ENCODE measurements around the gene OPN4.

Gene OPN4

DNA sequence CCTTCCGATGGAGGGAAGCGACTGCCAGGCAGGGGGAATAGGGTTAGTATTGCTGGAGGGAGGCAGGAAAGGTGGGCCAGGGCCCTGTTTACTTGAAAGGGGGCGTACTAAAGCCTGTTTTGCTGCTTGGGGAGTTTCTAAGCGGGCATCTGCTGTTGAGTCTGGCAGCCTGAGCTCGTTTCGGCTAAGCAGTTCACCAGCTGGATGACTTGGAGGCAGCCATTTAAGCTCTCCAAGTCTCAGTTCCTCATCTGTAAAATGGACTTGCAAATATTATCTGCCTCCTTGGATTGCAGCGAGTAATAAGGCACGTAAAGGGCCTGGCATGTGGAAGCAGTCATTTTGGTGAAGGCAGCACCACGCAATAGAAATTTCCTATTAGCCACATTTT lies 58.0 kb downstream of the OPN4 start:
- H3K4me3 ChIP-seq (replicated peaks; ENCODE audit: insufficient read depth, low read length) = no peak overlapping the region
- no peak for DNase-seq (ENCODE audit: low read depth in 1 of 2, low spot score in 1 of 2)
- no peaks in the 10 kb centered on the region for H3K27me3 ChIP-seq (ENCODE audit: insufficient read depth, poor library complexity, severe bottlenecking)
- no peak overlapping the region for H3K27ac ChIP-seq (replicated peaks)
- no peak for TF ChIP-seq GABPA (IDR thresholded peaks at IDR 0.05; ENCODE audit: low read depth)
- no peak for TF ChIP-seq REST (IDR thresholded peaks at IDR 0.05; ENCODE audit: insufficient replicate concordance, low read depth)
- no peak for TF ChIP-seq SPI1 (IDR thresholded peaks at IDR 0.05; ENCODE audit: borderline replicate concordance, low read depth)
- TF ChIP-seq, protein P1, sequence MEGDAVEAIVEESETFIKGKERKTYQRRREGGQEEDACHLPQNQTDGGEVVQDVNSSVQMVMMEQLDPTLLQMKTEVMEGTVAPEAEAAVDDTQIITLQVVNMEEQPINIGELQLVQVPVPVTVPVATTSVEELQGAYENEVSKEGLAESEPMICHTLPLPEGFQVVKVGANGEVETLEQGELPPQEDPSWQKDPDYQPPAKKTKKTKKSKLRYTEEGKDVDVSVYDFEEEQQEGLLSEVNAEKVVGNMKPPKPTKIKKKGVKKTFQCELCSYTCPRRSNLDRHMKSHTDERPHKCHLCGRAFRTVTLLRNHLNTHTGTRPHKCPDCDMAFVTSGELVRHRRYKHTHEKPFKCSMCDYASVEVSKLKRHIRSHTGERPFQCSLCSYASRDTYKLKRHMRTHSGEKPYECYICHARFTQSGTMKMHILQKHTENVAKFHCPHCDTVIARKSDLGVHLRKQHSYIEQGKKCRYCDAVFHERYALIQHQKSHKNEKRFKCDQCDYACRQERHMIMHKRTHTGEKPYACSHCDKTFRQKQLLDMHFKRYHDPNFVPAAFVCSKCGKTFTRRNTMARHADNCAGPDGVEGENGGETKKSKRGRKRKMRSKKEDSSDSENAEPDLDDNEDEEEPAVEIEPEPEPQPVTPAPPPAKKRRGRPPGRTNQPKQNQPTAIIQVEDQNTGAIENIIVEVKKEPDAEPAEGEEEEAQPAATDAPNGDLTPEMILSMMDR (IDR thresholded peaks at IDR 0.05; ENCODE audit: insufficient read depth, low read length) = no peak
- no peak for TF ChIP-seq POLR2AphosphoS5 (IDR thresholded peaks at IDR 0.05; ENCODE audit: low read depth)

DNA sequence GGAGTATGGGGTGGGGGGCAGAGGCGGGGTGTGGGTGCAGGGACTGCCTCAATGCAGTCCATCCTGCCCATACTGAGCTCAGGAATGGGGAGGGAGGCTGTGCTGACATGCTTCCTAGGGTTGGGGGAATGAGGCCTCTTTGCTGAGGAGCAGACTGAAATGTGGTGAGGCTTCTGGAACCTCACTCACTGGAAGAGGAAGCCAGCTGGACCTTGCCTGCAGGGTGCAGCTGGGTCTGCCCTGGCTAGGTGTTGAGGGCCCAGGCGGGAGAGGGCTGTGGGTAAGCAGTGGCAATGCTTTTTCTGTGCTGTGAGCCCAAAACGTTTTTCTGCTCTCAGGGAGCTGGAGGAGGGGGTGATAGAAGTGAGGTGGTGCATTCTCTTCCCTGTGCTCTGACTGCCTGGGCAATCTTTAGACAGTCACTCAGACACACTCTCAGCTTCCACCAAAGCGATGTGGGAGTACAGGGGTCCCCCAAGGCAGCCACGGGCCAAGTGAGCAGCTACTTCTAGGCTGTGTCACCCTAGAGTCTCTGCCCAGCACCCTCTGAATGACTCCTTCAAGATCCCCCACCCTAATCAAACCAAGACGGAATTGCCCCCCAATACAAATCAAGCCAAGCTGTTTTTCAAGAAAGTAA lies 60.9 kb downstream of the OPN4 start:
- Histone ChIP-seq H3K27me3 (ENCODE audit: insufficient read depth, poor library complexity, severe bottlenecking) (no peaks in the 10 kb centered on the region), H3K4me3 (replicated peaks; ENCODE audit: insufficient read depth, low read length) (no peak overlapping the region), H3K27ac (replicated peaks) (no peak overlapping the region)
- no peak for TF ChIP-seq POLR2AphosphoS5 (IDR thresholded peaks at IDR 0.05; ENCODE audit: low read depth)
- no peak for TF ChIP-seq REST (IDR thresholded peaks at IDR 0.05; ENCODE audit: insufficient replicate concordance, low read depth)
- no peak for TF ChIP-seq GABPA (IDR thresholded peaks at IDR 0.05; ENCODE audit: low read depth)
- TF ChIP-seq, protein P1 (IDR thresholded peaks at IDR 0.05; ENCODE audit: insufficient read depth, low read length) = no peak
- no peak for TF ChIP-seq SPI1 (IDR thresholded peaks at IDR 0.05; ENCODE audit: borderline replicate concordance, low read depth)
- DNase-seq (ENCODE audit: low read depth in 1 of 2, low spot score in 1 of 2) = peak; percentile 29 to 44

DNA sequence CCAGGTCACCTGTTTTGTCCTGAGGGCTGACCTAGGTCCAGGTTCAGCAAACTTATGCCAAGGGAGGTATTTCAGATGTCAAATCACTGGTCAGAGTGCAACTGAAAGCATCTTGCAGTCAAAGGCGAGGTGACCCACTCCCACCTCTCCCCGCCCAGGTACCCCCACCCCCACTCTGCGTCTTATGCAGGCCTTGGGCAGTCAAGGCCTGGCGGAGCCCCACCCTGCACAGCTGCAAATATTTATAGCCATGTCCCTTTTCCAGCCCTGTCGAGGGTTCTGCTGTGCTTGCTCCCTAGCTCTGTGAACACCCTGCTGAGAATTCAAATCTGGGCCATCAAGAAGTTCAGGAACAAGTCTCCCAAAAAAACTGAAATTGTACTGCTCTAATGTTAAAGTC lies 61.5 kb downstream of the OPN4 start:
- no peak overlapping the region for H3K27ac ChIP-seq (replicated peaks)
- no peak for DNase-seq (ENCODE audit: low read depth in 1 of 2, low spot score in 1 of 2)
- H3K27me3 ChIP-seq (ENCODE audit: insufficient read depth, poor library complexity, severe bottlenecking) = peaks cover 2% of the 10 kb centered on the region
- no peak overlapping the region for H3K4me3 ChIP-seq (replicated peaks; ENCODE audit: insufficient read depth, low read length)
- TF ChIP-seq POLR2AphosphoS5 (IDR thresholded peaks at IDR 0.05; ENCODE audit: low read depth) (no peak), SPI1 (IDR thresholded peaks at IDR 0.05; ENCODE audit: borderline replicate concordance, low read depth) (no peak), GABPA (IDR thresholded peaks at IDR 0.05; ENCODE audit: low read depth) (no peak), REST (IDR thresholded peaks at IDR 0.05; ENCODE audit: insufficient replicate concordance, low read depth) (no peak)
- TF ChIP-seq, protein P1 (IDR thresholded peaks at IDR 0.05; ENCODE audit: insufficient read depth, low read length) = no peak

Measured in HL-60 (cell line).